Fibroblast of pulmonary artery (primary cell): ENCODE results near the gene PAOX.
"Not testable (repeated sequence)": the region's sequence is repeated elsewhere in the genome, so short reads cannot be mapped to it uniquely, and the experiment has no call there.

Experiments
- DNase-seq: peaks from one replicate; pipeline ENCODE4 v3.0.0-alpha.2; 2010; ENCODE audit warnings: low read depth
- H3K4me3 ChIP-seq: replicated peaks from 2 replicates; pipeline ENCODE4 v1.5.1; 2011; ENCODE audit warnings: low read depth, mild to moderate bottlenecking, control low read depth, low read length, moderate library complexity
- CTCF ChIP-seq: IDR thresholded peaks from 2 replicates; pipeline ENCODE4 v1.5.1; 2011; ENCODE audit warnings: mild to moderate bottlenecking, control low read depth, low read length, inconsistent platforms; ENCODE audit errors: missing control alignments

PAOX gene

GRCh38 chr10:133379801-133380666 is 972 bp downstream of the PAOX start:
- no peak for TF ChIP-seq CTCF
- no peak for DNase-seq
- peak overlapping the region; percentile 56 for H3K4me3 ChIP-seq

- TF ChIP-seq CTCF = no peak
- no peak for DNase-seq
- no peak overlapping the region for H3K4me3 ChIP-seq
Measured at GRCh38 chr10:133381036-133381435, 2.0 kb downstream of the PAOX start.

- TF ChIP-seq CTCF = no peak
- no peak overlapping the region for H3K4me3 ChIP-seq
- no peak for DNase-seq
Measured at GRCh38 chr10:133383551-133383950, 4.5 kb downstream of the PAOX start.

GRCh38 chr10:133384071-133384470 is 5.0 kb downstream of the PAOX start:
- no peak for TF ChIP-seq CTCF
- no peak overlapping the region for H3K4me3 ChIP-seq
- no peak for DNase-seq

GRCh38 chr10:133385214-133385613 is 6.2 kb downstream of the PAOX start:
- no peak for DNase-seq
- no peak overlapping the region for H3K4me3 ChIP-seq
- TF ChIP-seq CTCF = no peak

- not testable (repeated sequence) for H3K4me3 ChIP-seq, DNase-seq
Measured at GRCh38 chr10:133386951-133387350, 7.9 kb downstream of the PAOX start.

GRCh38 chr10:133388236-133388972 is 9.3 kb downstream of the PAOX start:
- no peak for TF ChIP-seq CTCF
- no peak for DNase-seq
- H3K4me3 ChIP-seq = no peak overlapping the region
